Ammon's horn (tissue), 1 donor: ENCODE measurements around the gene COPE.
"Not testable (repeated sequence)": the region's sequence is repeated elsewhere in the genome, so short reads cannot be mapped to it uniquely, and the experiment has no call there.

Experiments used
- DNase-seq: peaks from one replicate; pipeline ENCODE4 v3.0.0-alpha.2; 2016; ENCODE audit warnings: low spot score

Gene COPE

GRCh38 chr19:18908917-18909619 lies 10.1 kb downstream of the COPE start:
- DNase-seq: peak; percentile 59

GRCh38 chr19:18906605-18907519 lies 12.3 kb downstream of the COPE start:
- DNase-seq: peak; percentile 94

- no peak for DNase-seq
Measured at GRCh38 chr19:18905513-18906236, 13.5 kb downstream of the COPE start.

GRCh38 chr19:18905058-18905456 lies 14.1 kb downstream of the COPE start:
- no peak for DNase-seq

- DNase-seq: peak; percentile 79
Measured at GRCh38 chr19:18904334-18905057, 14.7 kb downstream of the COPE start.

- no peak for DNase-seq
Measured at GRCh38 chr19:18903156-18904037, 15.8 kb downstream of the COPE start.

- not testable (repeated sequence) for DNase-seq
Measured at GRCh38 chr19:18902519-18902918, 16.7 kb downstream of the COPE start.

- DNase-seq: no peak
Measured at GRCh38 chr19:18901491-18901890, 17.7 kb downstream of the COPE start.

- no peak for DNase-seq
Measured at GRCh38 chr19:18900700-18901481, 18.3 kb downstream of the COPE start.

GRCh38 chr19:18899624-18900560 lies 19.3 kb downstream of the COPE start:
- no peak for DNase-seq

GRCh38 chr19:18898607-18899408 lies 20.4 kb downstream of the COPE start:
- no peak for DNase-seq

- no peak for DNase-seq
Measured at GRCh38 chr19:18898081-18898606, 21.0 kb downstream of the COPE start.

GRCh38 chr19:18897094-18898029 lies 21.8 kb downstream of the COPE start:
- DNase-seq: no peak

GRCh38 chr19:18896421-18896841 lies 22.8 kb downstream of the COPE start:
- peak; percentile 58 for DNase-seq

- DNase-seq: peak; percentile 79
Measured at GRCh38 chr19:18895824-18896341, 23.3 kb downstream of the COPE start, which contains the start of gene CERS1. CERS1 (minus strand) TSS chr19:18896158; CDS start chr19:18896072, 86 bp downstream.
